Neural progenitor cell (in vitro differentiated cells): ENCODE measurements around the gene CLEC4F.

ENCODE experiments used
- CTCF ChIP-seq: fragments of 200-600 bp; sonication (generic); IDR thresholded peaks from 2 replicates; pipeline ENCODE4 v1.5.1; 2017; ENCODE audit warnings: antibody characterized with exemption, mild to moderate bottlenecking
- EZH2phosphoT487 ChIP-seq: fragments of 200-600 bp; sonication (generic); IDR thresholded peaks from 2 replicates; pipeline ENCODE4 v1.6.1; 2017; ENCODE audit warnings: antibody characterized with exemption

- no peak for TF ChIP-seq CTCF
- TF ChIP-seq EZH2phosphoT487 = no peak
Measured at GRCh38 chr2:70852824-70853223, 32.4 kb upstream of the CLEC4F start.
